ENCODE results near the gene SPOCK1. TPM values are rescaled to one million over a fixed set of nuclear protein-coding genes. Genes with fewer than 3 reads are reported as not detected.

The SPOCK1 gene
- total and polyA plus RNA-seq, 2 of the 4 experiments (the other 2 are of a cell fraction): 5.0 to 20.3 TPM

DNA sequence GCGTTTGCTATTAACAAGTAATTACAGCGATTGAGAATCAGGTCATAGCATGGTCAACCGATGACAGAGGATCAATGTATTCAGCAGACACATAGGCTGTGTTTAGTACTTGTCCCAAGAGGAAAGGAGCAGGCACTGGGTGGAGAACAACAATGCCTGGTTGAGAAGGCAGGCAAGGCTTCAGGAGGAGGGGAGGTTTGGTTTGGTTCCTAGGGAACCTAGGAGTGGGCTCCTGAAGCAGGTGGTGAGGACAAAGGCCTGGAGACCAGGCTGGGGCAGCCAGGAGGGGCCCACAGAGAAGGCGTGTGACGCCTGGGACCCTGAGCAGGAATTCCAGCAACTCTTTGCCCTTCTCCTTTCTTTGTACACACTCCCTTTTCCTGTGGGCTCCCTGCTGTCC lies 195.6 kb downstream of the SPOCK1 start:
- dilution Hi-C loops (cut with HindIII; ENCODE audit: low sequenced_read_pairs, unreplicated experiment) (no loop called here), in situ Hi-C loops (cut with MboI; ENCODE audit: low sequenced_read_pairs) (loop anchor here (25.0 kb wide), 1 partner anchor 434 kb away; the partner anchor contains the start of gene KLHL3)
- BruUV-seq (replicated peaks): no TSS peak

More for the DNA sequence above, 195.6 kb downstream of the SPOCK1 start:
- H4K20me1 ChIP-seq (ENCODE audit: insufficient read depth, low read length): no peaks in the 10 kb centered on the region
- H3K4me1 ChIP-seq (ENCODE audit: control insufficient read depth, insufficient read depth, low read length): no peaks in the 10 kb centered on the region; the same call in 1 of the 2 replicates
- ATAC-seq (ENCODE audit: low read depth) (no peak), DNase-seq (no peak)
- no peak overlapping the region for H3K4ac ChIP-seq (ENCODE audit: low read depth, low read length)
- no peaks in the 10 kb centered on the region for H3K9me3 ChIP-seq (ENCODE audit: control insufficient read depth, insufficient read depth, low read length)
- H3K56ac ChIP-seq (ENCODE audit: extremely low read depth, insufficient read depth, low read length): no peak overlapping the region
- no peak overlapping the region for H3K27ac ChIP-seq (ENCODE audit: insufficient read depth, low read length)
- intact Hi-C loops (cut with micrococcal nuclease): no loop called here
- no peaks in the 10 kb centered on the region for H3K79me1 ChIP-seq (ENCODE audit: low read depth in 1 of 2, low read length in 2 of 2)
- H3K27me3 ChIP-seq (ENCODE audit: control insufficient read depth, insufficient read depth, low read length): no peaks in the 10 kb centered on the region
- H2BK15ac ChIP-seq (ENCODE audit: low read depth, low read length): no peak overlapping the region
- no CpG with 5 or more reads among the region's 5 CpGs for whole genome bisulfite sequencing, 2 experiments (ENCODE audit: extremely low coverage in 2 of 2, insufficient read length in 1 of 2)
- H2AK5ac ChIP-seq (ENCODE audit: low read depth, low read length): no peak overlapping the region
- H3K9me1 ChIP-seq (ENCODE audit: insufficient read depth, low read length): no peaks in the 10 kb centered on the region
- no peak overlapping the region for H3K18ac ChIP-seq (ENCODE audit: low read depth, low read length)
- H2AFZ ChIP-seq (replicated peaks; ENCODE audit: low read length, poor library complexity): no peak overlapping the region
- no peak overlapping the region for H3K9ac ChIP-seq (ENCODE audit: low read depth, low read length)
- H2BK20ac ChIP-seq (ENCODE audit: low read depth, low read length): no peak overlapping the region
- no peak overlapping the region for H2BK5ac ChIP-seq (ENCODE audit: low read depth, low read length, poor library complexity, severe bottlenecking)
- no peak overlapping the region for H2BK120ac ChIP-seq (ENCODE audit: low read depth, low read length)
- H3K14ac ChIP-seq (replicated peaks; ENCODE audit: low read depth, low read length): no peak overlapping the region
- no peak overlapping the region for H3K4me2 ChIP-seq (ENCODE audit: low read depth, low read length)
- CTCF ChIA-PET: no interaction called here
- no peaks in the 10 kb centered on the region for H3K36me3 ChIP-seq (ENCODE audit: control insufficient read depth, insufficient read depth, low read length)
- H4K5ac ChIP-seq (ENCODE audit: low read depth, low read length): no peak overlapping the region
- POLR2A ChIA-PET (ENCODE audit: unreplicated experiment): no interaction called here
- no peak for TF ChIP-seq MAZ (IDR thresholded peaks at IDR 0.05; ENCODE audit: borderline replicate concordance, low read depth, low read length)
- no peak for TF ChIP-seq MAFK (IDR thresholded peaks at IDR 0.05; ENCODE audit: low read depth, low read length)
- TF ChIP-seq BHLHE40 (IDR thresholded peaks at IDR 0.05; ENCODE audit: low read depth, low read length): no peak
- TF ChIP-seq, protein P1, sequence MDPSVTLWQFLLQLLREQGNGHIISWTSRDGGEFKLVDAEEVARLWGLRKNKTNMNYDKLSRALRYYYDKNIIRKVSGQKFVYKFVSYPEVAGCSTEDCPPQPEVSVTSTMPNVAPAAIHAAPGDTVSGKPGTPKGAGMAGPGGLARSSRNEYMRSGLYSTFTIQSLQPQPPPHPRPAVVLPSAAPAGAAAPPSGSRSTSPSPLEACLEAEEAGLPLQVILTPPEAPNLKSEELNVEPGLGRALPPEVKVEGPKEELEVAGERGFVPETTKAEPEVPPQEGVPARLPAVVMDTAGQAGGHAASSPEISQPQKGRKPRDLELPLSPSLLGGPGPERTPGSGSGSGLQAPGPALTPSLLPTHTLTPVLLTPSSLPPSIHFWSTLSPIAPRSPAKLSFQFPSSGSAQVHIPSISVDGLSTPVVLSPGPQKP (IDR thresholded peaks at IDR 0.05; ENCODE audit: borderline replicate concordance, low read depth, low read length): no peak
- TF ChIP-seq RAD21 (IDR thresholded peaks at IDR 0.05; ENCODE audit: low read length): no peak
- TF ChIP-seq FOS (IDR thresholded peaks at IDR 0.05; ENCODE audit: low read depth, low read length): no peak
- TF ChIP-seq, protein P2, sequence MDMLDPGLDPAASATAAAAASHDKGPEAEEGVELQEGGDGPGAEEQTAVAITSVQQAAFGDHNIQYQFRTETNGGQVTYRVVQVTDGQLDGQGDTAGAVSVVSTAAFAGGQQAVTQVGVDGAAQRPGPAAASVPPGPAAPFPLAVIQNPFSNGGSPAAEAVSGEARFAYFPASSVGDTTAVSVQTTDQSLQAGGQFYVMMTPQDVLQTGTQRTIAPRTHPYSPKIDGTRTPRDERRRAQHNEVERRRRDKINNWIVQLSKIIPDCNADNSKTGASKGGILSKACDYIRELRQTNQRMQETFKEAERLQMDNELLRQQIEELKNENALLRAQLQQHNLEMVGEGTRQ (IDR thresholded peaks at IDR 0.05; ENCODE audit: low read depth, low read length): no peak
- TF ChIP-seq MXI1 (IDR thresholded peaks at IDR 0.05; ENCODE audit: borderline replicate concordance, low read depth, low read length): no peak
- TF ChIP-seq RFX5 (IDR thresholded peaks at IDR 0.05; ENCODE audit: low read depth, low read length): no peak
- H3K4me3 ChIP-seq (ENCODE audit: insufficient read depth, low read depth, low read length): no peak overlapping the region
- no peak overlapping the region for H4K8ac ChIP-seq (ENCODE audit: low read depth in 2 of 2, low read length in 2 of 2)
- no peak overlapping the region for H3K23ac ChIP-seq (ENCODE audit: low read depth, low read length)
- no peak overlapping the region for H4K91ac ChIP-seq (ENCODE audit: insufficient read depth, low read depth, low read length)
- no peak overlapping the region for H2AK9ac ChIP-seq (replicated peaks; ENCODE audit: low read depth, low read length, poor library complexity)

Measured in IMR-90 (cell line).